ENCODE data around the gene FITM1.

FITM1 gene

GRCh38 chr14:24119691-24120090, 10.8 kb upstream of the FITM1 start:
- DNase-seq (ENCODE audit: low read depth in 2 of 2): no peak

DNA sequence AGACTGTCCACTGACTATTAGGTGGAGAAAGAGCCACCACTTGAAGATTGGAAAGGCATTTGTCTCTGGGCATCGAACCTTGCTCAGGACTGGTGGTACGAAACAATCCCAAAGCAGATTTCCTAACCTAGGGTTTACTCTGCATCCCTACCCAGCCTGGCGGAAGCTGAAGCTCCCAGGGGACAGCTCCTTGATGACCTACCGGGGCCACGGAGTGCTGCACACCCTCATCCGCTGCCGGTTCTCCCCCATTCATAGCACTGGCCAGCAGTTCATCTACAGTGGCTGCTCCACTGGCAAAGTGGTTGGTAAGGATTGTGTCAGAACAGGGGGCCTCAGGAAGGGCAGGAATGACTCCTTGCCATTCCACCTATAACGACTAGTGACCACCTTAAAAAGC, 9.2 kb upstream of the FITM1 start:
- no peak for DNase-seq (ENCODE audit: low read depth in 2 of 2)

DNA sequence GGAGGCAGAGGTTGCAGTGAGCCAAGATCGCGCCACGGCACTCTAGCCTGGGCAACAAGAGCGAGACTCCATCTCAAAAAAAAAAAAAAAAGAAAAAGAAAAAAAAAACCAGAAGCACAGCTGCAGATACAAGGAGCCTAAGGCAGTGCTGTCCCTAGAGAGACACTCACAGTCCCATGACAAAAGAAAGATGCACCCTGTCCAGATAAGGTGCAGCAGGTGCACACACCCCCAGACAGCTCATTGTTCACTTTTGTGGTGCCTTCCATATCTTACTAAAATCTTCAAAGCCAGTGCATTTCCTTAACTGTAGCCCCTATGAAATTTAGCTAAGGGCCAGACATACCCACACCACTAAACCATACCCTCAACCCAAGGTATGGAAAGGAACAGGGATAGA, 8.0 kb upstream of the FITM1 start:
- no peak for DNase-seq (ENCODE audit: low read depth in 2 of 2)

DNA sequence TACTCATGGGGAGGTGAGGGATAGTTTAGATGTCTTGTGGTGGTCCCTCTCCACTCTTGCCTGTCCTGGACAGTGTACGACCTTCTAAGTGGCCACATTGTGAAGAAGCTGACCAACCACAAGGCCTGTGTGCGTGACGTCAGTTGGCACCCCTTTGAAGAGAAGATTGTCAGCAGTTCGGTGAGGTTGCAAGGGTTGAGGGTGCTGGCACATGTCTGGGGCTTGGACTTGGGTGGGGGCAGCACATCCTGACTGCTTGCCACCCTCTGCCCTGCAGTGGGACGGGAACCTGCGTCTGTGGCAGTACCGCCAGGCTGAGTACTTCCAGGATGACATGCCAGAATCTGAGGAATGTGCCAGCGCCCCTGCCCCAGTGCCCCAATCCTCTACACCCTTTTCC, 7.6 kb upstream of the FITM1 start:
- no peak for DNase-seq (ENCODE audit: low read depth in 2 of 2)

GRCh38 chr14:24123424-24124417, 6.7 kb upstream of the FITM1 start:
- no peak for DNase-seq (ENCODE audit: low read depth in 2 of 2)

DNA sequence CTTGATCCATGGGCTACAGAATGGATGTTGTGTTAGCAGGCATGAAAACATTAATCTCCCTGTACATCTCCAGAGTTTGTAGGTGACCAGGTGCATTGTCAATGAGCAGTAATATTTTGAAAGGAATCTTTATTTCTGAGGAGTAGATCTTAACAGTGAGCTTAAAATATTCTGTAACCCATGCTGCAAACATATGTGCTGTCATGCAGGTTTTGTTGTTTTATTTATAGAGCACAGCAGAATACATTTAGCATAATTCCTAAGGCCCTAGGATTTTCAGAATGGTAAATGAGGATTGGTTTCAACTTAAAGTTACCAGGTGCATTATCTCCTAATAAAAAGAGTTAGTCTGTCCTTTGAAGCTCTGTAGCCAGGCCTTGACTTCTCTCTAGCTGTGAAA, 3.5 kb upstream of the FITM1 start:
- DNase-seq (ENCODE audit: low read depth in 2 of 2): no peak

DNA sequence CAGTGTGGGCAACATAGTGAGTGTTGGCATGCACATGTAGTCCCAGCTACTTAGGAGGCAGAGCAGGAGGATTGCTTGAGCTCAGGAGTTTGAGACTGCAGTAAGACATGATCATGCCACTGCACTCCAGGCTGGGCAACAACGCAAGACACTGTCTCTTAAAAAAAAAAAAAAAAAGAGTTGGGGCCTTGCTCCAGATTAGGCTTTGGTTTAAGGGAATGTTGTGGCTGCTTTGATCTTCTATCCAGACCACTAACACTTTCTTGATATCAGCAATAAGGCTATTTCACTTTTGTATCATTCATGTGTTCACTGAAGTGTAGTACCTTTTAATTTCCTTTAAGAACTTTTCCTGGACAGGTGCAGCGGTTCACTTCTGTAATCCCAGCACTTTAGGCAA, 2.8 kb upstream of the FITM1 start:
- DNase-seq (ENCODE audit: low read depth in 2 of 2): no peak

GRCh38 chr14:24129410-24129998, 955 bp upstream of the FITM1 start:
- no peak for DNase-seq (ENCODE audit: low read depth in 2 of 2)

DNA sequence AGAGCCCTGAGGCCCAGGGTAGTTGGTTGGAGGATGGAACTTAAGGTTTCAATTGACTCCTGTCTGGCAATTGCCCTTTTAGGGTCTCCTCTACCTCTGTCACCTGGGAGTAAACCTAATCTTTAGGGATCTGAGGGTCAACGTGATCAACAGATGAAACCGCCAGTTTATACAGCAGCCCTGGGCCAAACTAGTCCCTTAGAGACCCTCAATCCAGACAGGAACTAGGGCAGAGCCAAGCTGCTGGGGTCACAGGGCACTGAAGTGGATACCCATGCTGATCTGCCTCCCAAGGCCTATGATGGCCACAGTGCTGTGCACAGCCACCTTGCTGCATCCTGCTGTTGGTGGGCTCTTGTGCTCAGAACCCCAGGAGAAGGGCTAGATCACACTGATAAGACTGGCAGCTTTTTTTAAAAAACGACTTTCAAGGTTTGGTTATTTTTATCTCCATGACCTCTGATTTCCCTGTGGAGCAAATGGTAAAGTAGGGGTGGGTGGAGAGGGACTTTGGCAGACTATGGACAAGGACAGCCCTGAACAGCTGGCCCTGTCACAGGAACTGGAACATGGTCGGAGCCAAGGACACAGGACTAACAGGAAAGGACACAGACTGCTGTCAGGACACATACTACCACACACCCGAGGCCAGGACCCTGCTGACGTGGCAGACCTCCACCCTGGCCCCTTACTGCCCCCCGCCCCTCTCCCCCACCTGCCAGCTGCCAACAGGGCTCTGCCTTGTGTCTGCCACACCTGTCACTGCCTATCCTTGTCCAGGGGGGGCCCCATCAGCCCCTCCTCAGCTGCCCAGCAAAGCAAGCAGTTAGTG, 474 bp downstream of the FITM1 start:
- no peak for DNase-seq (ENCODE audit: low read depth in 2 of 2)

- no peak for DNase-seq (ENCODE audit: low read depth in 2 of 2)
Observed at GRCh38 chr14:24131549-24131966, 1.1 kb downstream of the FITM1 start.

DNA sequence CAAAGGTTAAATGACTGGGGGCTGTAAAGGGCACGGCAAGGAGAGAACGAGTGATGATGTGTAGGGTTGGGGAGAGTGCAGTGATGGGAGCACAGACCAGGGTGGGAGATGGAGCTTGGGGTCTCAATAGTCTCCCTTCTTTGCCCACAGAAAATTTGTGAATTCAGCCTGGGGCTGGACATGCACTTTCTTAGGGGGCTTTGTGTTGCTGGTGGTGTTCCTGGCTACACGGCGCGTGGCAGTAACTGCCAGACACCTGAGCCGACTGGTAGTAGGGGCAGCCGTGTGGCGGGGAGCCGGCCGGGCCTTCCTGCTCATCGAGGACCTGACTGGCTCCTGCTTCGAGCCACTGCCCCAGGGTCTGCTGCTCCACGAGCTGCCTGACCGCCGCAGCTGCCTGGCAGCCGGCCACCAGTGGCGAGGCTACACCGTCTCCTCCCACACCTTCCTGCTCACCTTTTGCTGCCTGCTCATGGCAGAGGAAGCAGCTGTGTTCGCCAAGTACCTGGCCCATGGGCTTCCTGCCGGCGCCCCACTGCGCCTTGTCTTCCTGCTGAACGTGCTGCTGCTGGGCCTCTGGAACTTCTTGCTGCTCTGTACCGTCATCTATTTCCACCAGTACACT, 1.7 kb downstream of the FITM1 start:
- no peak for DNase-seq (ENCODE audit: low read depth in 2 of 2)

DNA sequence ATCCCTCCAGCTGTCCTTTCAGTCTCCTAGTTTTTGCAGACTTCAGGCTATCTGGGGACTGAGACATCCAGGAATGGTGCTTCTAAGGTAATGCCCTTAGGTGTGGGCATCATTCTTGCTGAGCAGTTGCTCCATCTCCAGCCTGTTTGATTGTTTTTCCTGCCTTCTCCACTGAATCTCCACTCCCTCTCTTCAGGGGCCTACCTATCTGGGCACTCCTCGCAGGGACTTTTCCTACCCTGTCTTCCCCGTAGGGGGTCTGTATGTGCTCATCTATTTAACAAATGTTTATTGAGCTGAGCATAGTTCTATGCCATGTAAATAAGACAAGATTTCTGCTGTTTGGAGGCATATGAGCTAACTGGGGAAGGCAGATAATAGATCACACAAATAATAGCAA, 2.5 kb downstream of the FITM1 start:
- DNase-seq (ENCODE audit: low read depth in 2 of 2): no peak

DNA sequence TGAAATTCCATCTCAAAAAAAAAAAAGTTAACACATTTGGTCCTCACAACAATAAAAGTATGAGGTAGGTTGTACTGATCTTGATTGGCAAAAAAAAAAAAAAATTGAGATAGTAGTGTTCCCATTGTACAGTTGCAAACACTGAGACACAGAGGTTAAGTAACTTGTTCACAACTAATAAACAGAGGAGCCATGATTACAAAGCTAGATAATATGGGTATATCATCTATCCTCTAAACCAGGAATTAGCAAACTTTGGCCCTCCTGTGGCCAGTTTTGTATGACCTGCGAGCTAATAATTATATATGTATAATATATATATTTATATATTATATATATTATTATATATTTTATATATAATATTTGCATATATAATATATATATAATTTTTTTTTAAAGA, 3.3 kb downstream of the FITM1 start:
- no peak for DNase-seq (ENCODE audit: low read depth in 2 of 2)

- no peak for DNase-seq (ENCODE audit: low read depth in 2 of 2)
Observed at GRCh38 chr14:24135584-24135833, 5.0 kb downstream of the FITM1 start.

DNA sequence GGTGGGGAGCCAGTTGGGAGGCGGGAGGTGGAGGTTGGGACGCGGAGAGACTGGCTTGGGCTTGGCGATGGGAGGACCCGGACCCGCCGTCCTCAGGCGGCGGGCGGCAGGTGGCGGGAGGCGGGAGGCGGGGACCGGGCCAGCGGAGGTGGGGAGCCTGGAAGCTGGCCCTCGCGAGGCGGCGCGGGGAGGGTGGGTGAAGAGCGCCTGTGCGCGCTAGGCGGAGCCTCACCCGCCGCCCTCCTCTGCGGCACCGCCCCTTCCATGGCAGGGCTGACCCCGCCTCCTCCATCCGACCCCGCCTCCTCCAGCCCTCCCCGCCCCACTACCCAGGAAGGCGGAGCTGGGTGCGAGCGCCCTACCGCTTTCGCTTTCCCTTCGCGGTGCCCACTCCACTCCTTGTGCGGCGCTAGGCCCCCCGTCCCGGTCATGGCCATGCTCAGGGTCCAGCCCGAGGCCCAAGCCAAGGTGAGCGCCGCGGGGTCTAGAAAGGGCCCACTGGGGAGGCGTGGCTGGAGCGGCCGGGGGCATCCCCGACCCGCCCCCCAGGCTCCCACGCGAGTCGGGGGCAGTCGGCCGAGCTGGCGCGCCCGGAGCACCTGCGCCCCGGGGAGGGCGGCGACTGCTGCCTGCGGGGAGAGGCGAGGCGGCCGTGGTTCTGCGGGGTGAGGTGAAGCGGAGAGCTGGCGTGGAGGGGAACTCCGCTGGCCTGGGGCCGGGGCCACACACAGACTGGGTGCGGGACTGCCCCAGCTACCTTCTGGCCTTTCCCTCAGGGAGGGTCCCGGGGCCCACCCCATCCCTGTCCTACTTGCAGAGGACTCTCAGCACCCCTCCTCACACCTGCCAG, 5.6 kb downstream of the FITM1 start, which contains the start of gene PSME1:
TSS of gene PSME1 (plus strand) at position 361 of the 850 bp plus-strand sequence. CDS start at position 430, 69 bp downstream.
- peak; percentile 89 to 92 for DNase-seq (ENCODE audit: low read depth in 2 of 2)

DNA sequence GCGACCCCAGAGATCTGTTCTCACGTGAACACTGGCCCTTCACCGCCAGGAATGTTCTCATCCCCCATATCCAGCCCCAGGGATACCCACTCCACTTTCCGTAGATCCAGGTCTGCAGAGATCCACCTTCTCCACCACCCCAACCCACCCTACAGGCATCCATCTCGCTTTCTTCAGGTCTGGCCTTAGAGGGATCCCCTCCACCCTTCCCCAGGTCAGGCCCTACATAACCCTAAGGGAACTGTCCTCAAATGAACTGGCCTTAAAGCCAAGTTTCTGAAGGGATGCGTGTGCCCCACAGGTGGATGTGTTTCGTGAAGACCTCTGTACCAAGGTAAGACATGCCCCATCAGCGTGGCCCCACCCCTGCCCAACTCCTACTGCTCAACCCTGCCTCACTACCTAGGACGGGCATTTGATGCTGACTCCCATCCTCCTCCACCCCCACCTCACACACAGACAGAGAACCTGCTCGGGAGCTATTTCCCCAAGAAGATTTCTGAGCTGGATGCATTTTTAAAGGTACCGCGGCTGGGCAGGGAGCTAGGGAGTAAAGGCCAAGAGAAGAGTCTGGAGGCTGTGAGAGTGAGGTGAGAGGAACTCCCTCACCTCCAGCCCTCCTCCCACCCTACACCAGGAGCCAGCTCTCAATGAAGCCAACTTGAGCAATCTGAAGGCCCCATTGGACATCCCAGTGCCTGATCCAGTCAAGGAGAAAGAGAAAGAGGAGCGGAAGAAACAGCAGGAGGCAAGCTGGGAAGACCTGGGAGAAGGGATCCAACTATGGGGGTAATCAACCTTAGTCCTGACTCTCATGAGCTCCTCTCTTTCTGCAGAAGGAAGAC, 6.4 kb downstream of the FITM1 start:
- DNase-seq (ENCODE audit: low read depth in 2 of 2): no peak

DNA sequence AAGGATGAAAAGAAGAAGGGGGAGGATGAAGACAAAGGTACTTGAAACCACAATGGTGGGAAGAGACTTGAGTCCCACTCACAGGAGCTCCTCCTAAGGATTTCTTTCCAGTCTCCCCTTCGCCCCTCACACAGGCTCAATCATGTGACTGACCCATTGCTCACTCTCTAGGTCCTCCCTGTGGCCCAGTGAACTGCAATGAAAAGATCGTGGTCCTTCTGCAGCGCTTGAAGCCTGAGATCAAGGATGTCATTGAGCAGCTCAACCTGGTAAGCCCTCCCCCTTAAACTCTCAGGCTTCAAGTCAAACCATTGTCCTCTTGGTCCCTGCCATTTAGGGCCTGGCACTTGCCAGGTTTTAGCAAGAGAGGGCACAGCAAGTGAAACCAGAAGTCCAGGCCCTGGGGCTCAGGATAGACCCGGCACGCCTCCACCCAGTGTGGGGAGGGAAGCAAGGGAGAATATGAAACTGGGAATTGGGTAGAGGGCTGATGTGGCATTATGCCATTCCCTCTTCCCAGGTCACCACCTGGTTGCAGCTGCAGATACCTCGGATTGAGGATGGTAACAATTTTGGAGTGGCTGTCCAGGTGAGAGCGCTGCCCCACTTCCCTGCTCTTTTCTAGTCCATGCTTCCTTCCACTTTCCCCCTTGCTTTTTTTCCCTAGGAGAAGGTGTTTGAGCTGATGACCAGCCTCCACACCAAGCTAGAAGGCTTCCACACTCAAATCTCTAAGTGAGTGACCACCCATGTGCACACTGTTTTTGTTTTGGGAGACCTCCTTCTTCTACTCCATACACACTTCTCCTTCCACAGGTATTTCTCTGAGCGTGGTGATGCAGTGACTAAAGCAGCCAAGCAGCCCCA, 7.3 kb downstream of the FITM1 start:
- DNase-seq (ENCODE audit: low read depth in 2 of 2): no peak

GRCh38 chr14:24138396-24139271, 8.2 kb downstream of the FITM1 start:
- no peak for DNase-seq (ENCODE audit: low read depth in 2 of 2)

Data from stimulated activated CD8-positive, alpha-beta memory T cell treated with anti-CD3 and anti-CD28 coated beads, Interleukin-2, amount 100 ng/mL, for 1 hour (primary cell).